Ishikawa (cell line): ENCODE data around the gene SEC14L6.

Source experiments
- CEBPB ChIP-seq: IDR thresholded peaks from 2 replicates; pipeline ENCODE4 v1.6.1; 2012
- EP300 ChIP-seq: IDR thresholded peaks from 2 replicates; pipeline ENCODE4 v1.6.1; 2012; ENCODE audit warnings: borderline replicate concordance
- TCF12 ChIP-seq: IDR thresholded peaks from 2 replicates; pipeline ENCODE4 v1.6.1; 2012; ENCODE audit warnings: low read depth
- YY1 ChIP-seq: IDR thresholded peaks from 2 replicates; pipeline ENCODE4 v1.6.1; 2012; ENCODE audit warnings: low read depth

- no peak for TF ChIP-seq YY1
- TF ChIP-seq EP300 = no peak
- TF ChIP-seq CEBPB = no peak
- TF ChIP-seq TCF12 = no peak
These were observed 9.0 kb upstream of the SEC14L6 start for GRCh38 chr22:30555282-30556210.
